ENCODE measurements around the gene AKR1C4. TPM values are rescaled to one million over a fixed set of nuclear protein-coding genes. Genes with fewer than 3 reads are reported as not detected.
A peak's percentile ranks its signal among the peaks of the same experiment; 100 is the strongest.
"Not testable (repeated sequence)": the region's sequence is repeated elsewhere in the genome, so short reads cannot be mapped to it uniquely, and the experiment has no call there.

AKR1C4 gene
- total RNA-seq, 2 donors from 2014 or later, result not detected

DNA sequence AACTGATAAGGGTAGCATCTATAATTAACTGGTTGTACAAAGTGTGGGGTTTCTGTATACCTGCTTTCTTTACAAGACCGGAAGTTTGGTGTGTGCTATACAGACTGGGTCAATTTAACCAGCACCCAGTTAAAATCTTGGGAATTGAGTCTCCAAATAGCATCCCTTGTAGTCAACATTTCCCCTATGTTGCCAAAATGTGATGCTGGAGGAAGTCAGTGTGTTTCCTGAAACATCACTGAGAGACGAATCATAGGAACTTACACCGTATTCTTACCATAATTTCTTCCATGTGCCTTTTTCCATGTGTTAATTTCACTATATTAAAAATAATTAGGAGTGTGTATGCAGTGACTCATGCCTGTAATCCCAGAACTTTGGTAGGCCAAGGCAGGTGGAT, 1.7 kb downstream of the AKR1C4 start:
- intact Hi-C loops (cut with DNase I), result no loop called here
- DNase-seq (no peak), ATAC-seq (no peak)

DNA sequence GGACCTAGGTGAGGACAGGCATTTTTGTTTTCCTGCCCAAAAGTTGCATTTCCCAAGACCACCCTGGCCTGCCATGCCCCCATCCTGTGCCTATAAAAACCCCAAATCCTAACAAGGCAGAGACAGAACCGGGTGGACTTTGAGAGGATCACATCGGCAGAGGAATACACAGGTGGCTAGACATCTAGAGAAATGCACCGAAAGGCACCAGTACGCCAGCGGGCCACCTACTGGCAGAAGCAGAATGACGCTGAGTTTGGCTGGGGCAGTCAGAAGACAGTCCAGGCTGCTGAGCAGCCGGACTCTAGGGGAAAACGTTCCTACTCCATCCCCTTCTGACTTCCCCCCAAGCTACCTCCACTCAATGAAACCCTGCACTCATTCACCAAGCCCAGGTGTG, 2.8 kb downstream of the AKR1C4 start:
- intact Hi-C loops (cut with DNase I), result no loop called here
- DNase-seq (no peak), ATAC-seq (no peak)

DNA sequence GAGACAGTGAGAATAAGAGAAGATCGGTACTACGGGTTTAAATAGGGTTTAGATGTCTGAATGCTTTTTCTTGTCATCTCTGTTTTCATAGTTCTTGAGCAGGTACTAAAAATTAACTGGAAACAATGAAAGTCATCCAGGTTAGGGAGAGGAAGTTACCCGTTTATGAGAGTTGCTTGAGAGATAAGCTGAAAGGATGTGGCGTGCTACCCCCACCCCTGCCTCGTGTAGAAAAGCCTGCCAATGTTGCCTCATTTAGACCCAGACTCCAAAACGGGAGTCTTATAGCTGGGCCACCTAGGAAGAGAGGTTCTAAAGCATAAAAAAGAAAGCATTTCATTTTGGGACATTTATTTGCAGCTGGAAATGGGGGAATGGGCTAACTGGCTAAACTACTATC, 10.2 kb downstream of the AKR1C4 start:
- DNase-seq (no peak), ATAC-seq (no peak)
- intact Hi-C loops (cut with DNase I), result no loop called here

DNA sequence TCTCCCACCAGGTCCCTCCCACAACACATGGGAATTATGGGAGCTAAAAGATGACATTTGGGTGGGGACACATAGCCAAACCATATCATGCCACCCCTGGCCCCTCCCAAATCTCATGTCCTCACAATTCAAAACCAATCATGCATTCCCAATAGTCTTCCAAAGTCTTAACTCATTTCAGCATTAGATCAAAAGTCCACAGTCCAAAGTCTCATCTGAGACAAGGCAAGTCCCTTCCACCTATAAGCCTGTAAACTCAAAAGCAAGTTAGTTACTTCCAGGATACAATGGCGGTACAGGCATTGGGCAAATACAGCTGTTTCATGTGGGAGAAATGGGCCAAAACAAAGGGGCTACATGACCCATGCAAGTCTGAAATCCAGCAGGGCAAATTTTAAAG, 13.1 kb downstream of the AKR1C4 start:
- ATAC-seq; intact Hi-C loops (cut with DNase I): not testable (repeated sequence)

DNA sequence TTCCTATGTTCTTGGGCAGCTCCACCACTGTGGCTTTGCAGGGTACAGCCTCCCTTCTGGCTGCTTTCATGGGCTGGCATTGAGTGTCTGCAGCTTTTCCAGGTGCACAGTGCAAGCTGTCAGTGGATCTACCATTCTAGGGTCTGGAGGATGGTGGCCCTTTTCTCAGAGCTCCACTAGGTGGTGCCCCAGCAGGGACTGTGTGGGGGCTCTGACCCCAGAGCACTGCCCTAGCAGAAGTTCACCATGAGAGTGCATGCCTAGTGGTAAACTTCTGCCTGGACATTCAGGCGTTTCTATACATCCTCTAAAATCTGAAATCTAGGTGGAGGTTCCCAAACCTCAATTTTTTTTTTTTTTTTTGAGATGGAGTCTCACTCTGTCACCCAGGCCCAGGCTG, 13.6 kb downstream of the AKR1C4 start:
- intact Hi-C loops (cut with DNase I); ATAC-seq; DNase-seq: not testable (repeated sequence)

More for the DNA sequence above, 13.1 kb downstream of the AKR1C4 start:
- not testable (repeated sequence) for DNase-seq

DNA sequence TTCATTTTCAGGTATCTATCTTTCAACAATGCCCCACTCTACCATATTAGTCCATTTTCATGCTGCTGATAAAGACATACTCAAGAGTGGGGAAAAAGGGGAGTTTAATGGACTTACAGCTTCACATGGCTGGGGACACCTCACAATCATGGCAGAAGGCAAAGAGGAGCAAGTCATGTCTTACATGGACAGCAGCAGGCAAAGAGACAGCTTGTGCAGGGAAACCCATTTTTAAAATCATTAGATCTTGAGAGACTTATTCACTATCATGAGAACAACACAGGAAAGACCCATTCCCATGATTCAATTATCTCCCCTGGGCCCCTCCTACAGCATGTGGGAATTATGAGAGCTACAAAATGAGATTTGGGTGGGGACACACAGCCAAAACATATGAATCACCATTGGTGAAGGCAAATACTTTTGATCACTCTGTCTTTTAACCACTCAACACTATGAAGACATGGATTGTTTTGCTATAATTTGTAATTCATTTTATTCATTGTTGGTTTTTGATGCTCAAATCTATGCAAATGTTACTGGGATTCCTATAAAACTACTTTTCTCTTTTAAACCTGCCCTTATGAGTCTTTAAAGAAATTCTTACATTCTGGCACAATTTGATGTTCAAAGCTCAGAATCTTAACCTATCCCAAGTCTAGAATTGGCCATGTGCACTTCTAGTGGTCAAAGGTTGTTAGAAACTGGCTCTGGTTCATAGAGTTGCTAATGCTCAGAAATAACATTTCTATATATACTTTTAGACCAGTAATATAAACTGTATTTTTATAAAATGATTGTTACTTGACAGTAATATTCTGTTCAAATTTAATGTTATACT, 15.3 kb downstream of the AKR1C4 start:
- ATAC-seq (no peak), DNase-seq (no peak)
- intact Hi-C loops (cut with DNase I), result no loop called here

DNA sequence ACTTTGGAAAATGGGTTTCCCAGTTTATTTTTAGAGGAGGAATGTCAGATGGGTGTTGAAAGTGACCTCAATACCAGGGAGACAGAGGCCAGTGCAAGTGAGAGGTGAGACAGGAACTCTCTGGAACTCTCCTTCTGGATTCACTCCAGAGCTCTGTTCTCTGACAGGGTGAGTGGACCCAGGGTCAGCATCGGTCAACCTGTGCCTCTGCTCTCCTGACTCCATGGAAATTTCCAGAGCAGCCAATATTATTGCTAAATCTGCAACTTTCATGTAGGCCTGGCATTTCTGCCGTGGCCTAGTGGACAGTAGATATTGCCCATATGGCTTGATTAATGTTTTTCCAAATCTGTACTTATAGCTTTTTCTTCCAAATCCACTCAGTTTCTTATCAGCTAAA, 20.2 kb downstream of the AKR1C4 start:
- ATAC-seq (no peak), DNase-seq (no peak)
- intact Hi-C loops (cut with DNase I), result no loop called here

DNA sequence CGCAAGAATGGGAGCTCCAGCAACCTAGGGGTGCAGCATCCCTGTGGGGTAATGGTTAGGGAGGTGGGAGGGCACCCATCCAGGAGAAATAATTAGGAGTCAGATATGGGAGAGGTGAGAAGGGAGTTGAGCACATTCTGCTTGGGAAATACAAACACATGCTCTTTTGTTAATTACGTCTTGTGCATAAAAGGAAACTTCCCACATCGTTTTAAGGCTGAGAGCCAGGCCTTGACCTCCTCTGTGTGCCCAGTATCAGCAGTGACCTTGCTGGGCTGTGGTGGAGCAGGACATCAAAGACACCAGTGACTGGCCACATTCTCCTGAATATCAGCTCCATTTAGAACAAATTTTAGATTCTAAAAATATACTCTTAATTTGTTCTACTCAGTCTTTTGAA, 22.6 kb downstream of the AKR1C4 start:
- intact Hi-C loops (cut with DNase I), result no loop called here
- DNase-seq (no peak), ATAC-seq (no peak)

DNA sequence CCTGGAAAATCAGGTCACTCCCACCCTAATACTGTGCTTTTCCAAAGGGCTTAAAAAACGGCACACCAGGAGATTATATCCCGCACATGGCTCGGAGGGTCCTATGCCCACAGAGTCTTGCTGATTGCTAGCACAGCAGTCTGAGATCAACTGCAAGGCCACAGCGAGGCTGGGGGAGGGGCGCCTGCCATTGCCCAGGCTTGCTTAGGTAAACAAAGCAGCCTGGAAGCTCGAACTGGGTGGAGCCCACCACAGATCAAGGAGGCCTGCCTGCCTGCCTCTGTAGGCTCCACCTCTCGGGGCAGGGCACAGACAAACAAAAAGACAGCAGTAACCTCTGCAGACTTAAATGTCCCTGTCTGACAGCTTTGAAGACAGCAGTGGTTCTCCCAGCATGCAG, 26.3 kb downstream of the AKR1C4 start:
- intact Hi-C loops (cut with DNase I); DNase-seq; ATAC-seq: not testable (repeated sequence)

DNA sequence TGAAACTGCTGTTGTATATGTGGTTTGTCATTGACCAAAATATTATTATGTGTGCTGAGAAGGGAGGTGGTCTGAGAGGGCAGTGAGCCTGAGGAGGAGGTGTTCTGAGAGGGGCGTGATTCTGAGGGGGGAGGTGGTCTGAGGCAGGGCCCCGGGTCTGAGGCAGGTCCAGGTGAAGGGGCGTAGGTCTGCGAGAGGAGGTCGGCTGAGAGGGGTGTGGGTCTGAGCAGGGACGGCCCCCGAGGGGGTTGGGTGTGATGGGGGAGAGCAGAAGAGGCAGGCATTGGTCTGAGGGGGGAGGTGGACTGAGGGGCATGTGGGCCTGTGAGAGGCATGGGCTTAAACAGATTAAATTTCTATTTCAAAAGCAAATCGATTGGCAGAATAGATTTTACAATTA, 32.4 kb downstream of the AKR1C4 start:
- DNase-seq (no peak), ATAC-seq (no peak)
- intact Hi-C loops (cut with DNase I), result no loop called here

DNA sequence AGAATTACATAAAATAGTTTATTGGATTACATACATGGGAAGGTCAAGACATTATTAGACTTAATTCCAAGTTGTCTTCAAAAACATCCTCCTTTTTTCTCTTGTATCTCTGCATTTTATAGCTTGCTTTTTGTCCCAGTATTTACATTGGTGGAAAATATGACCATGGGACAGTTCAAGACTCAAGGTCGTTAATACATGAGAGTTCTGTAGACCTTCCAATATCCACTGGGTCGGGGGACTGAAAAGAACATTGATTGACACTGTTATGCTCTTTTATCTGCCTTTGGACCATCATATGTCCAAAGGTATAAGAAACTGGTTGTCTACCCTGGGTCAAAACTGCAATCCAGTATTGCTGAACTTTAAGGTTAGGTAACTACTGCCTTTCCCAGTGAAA, 36.7 kb downstream of the AKR1C4 start:
- no peak for ATAC-seq
- DNase-seq, result no peak
- intact Hi-C loops (cut with DNase I), result no loop called here

DNA sequence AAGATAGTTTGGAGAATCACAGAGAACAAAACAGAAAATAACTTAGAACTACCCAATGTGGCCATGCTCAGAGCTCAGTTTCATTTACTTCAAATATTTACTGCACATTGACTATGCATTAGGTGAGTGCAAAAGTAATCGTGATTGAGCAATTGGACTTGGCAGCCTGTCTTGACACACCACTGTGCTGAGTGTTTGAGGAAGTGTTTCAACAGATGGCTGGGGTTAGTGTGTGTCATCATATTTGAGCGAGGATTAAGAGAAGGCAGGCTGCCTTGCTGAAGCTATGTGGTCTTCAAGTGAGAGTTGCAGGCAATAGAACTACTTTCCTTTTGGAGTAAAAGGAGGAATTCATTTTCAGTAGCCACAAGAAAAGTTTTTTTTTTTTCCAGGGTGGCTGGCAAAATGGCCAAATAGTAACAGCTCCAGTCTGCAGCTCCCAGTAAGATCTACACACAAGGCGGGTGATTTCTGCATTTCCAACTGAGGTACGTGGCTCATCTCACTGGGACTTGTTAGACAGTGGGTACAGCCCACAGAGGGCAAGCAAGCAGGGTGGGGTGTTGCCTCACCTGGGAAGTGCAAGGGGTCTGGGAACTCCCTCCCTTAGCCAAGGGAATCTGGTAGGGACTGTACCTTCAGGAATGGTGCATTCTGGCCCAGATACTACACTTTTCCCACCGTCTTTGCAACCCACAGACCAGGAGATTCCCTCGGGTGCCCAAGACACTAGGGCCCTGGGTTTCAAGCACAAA, 37.6 kb downstream of the AKR1C4 start:
- ATAC-seq, result peak; percentile 79
- intact Hi-C loops (cut with DNase I), result no loop called here
- DNase-seq, result peak; percentile 27

DNA sequence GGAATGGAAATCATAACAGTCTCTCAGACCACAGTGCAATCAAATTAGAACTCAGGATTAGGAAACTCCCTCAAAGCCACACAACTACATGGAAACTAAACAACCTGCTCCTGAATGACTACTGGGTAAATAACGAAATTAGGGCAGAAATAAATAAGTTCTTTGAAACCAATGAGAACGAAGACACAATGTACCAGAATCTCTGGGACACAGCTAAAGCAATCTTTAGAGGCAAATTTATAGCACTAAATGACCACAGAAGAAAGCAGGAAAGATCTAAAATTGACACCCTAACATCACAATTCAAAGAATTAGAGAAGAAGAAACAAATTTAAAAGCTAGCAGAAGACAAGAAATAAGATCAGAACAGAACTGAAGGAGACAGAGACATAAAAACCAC, 40.9 kb downstream of the AKR1C4 start:
- DNase-seq; intact Hi-C loops (cut with DNase I); ATAC-seq: not testable (repeated sequence)

DNA sequence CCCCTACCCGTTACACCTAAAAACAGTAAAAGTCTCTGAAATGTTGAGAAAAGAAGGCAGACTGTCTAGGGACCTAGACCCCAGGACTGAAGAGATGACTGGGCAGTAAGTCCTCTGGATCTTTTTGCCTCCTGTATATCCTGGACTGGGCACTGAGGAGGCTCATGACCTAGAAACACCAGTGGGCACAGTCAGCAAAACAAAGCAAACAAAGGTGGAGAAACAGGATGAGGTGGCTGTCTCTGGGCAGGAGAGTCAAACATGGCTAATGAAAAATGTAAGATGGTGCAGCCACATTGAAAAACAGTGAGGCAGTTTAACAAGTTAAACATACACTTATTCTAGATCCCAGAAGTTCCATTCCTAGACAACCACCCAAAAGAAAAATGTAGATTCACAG, 45.9 kb downstream of the AKR1C4 start:
- intact Hi-C loops (cut with DNase I), result no loop called here
- DNase-seq (no peak), ATAC-seq (no peak)

DNA sequence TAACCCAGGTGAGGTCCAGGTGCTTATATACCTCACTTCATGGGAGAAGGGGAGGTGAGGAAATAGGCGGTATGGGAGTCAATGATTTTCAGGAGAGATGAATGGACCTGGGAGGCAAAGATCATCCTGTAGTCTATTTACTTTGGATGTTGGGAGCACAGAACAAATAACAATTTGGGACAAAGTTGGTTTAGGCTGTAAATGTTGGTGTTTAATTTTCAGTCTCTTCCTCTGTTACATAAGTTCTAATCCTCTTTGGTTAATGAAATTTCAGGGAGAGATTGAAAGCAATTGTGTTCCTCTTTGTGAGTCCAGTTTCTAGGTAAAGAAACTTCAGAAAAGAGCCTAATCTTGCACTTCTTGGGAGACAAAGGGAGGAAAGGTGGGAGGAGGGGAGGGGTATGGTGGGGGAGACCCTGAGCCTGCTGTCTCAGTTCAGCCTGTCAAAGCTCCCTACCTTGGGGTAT, 46.9 kb downstream of the AKR1C4 start:
- ATAC-seq, result no peak
- no peak for DNase-seq
- intact Hi-C loops (cut with DNase I), result no loop called here

DNA sequence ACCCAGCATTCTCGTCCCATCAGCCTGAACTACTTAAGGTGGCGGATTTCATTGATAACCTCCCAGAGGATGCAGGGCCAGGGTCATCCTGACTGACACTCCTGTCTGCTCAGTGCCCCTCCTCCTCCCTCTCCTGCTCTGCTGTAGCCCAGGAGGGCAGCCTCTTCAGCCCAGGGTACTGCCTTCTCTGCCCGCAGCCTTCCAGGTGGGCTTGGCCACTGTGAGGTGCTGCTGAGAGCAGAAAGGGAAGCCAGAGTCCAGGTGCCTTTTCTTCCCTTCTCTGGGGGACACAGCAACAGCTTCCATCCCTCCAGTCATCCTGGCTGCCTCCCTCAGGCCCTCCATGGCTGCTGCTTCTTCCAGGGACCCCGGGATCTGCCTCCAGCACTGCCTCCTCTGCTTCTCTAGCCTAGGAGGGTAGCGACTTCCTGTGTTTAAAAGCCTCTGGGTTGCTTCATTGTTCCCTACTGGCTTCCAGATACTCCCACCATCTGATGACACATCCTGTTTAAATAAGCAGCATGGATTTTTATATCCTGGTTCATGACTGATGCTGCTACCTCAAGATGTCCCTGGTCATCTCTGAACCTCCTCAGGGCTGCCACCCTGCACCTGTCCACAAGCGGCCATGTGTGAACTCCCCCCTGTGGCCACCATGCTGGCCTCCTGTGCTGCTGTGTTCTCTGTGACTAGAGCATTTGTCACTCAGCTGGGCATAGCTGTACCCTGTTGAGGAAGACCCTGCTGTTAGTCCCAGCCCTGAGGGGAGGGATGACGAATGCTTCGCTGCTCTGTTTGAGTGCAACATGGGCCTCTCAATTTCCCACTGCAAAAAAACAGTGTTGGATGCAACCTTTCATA, 55.8 kb downstream of the AKR1C4 start:
- no peak for ATAC-seq
- intact Hi-C loops (cut with DNase I), result no loop called here
- no peak for DNase-seq

DNA sequence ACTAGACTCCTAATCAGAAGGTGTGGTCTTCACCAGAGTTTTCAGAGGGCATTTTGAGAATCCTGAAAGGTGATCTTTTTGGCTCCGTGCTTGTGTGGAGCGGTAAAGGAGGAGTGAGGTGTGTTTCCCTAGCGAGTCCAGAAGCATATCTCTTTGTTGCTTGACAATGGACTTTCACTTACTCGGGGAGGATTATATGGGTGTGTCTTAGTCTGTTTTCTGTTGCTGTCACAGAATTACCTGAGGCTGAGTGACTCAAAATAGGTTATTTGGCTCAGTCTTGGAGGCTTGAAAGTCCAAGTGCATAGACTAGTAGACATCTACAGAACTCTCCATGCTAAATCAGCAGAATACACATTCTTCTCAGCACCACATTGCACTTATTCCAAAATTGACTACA, 57.9 kb downstream of the AKR1C4 start:
- DNase-seq (no peak), ATAC-seq (no peak)
- intact Hi-C loops (cut with DNase I), result no loop called here

DNA sequence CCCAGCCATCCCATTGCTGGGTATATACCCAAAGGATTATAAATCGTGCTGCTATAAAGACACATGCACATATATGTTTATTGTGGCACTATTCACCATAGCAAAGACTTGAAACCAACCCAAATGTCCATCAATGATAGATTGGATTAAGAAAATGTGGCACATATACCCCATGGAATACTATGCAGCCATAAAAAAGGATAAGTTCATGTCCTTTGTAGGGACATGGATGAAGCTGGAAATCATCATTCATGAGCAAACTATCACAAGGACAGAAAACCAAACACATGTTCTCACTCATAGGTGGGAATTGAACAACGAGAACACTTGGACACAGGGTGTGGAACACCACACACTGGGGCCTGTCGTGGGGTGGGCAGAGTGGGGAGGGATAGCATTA, 61.1 kb downstream of the AKR1C4 start:
- intact Hi-C loops (cut with DNase I), result not testable (repeated sequence)

DNA sequence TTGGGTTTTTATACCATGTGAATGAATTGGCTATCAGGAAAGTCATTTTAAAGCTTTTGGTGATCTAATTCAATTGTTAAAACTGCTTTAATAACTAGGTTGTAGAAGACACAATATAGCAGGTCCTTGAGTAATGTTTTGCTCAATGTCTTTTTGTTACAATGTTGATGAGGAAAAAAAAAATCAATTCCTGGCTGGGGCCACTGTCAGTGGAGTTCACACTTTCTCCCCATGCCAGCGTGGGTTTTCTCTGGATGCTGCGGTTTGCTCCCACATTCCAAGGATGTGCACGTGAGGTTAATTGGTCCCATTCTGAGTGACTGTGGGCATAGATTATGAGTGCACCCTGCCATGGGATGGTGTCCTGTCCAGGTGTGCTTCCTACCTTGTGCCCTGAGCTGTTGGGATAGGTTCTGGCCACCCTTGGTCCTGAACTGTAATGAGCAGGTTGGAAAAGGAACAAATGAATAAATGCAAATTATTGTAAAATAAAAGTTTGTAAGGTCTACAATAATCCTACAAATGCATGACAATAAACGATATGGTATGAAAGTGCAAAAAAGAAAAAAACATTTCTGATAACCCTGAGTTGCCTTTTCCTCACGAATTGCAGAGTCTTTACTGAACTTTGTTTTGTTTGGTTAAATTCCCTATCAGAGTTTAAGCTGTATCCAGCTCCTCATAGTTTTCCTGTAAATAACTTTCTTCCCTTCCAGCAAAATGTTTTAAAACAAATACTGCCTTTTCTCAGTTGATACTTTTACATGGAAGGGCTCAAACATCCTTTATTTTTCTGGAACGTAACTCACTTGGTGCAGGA, 62.7 kb downstream of the AKR1C4 start:
- ATAC-seq (no peak), DNase-seq (no peak)
- intact Hi-C loops (cut with DNase I), result no loop called here

More for the DNA sequence above, 61.1 kb downstream of the AKR1C4 start:
- not testable (repeated sequence) for ATAC-seq, DNase-seq

Measured in left cardiac atrium (tissue), 4 donors.